Measurements from ENCODE around the gene ITM2C.

Gene ITM2C

DNA sequence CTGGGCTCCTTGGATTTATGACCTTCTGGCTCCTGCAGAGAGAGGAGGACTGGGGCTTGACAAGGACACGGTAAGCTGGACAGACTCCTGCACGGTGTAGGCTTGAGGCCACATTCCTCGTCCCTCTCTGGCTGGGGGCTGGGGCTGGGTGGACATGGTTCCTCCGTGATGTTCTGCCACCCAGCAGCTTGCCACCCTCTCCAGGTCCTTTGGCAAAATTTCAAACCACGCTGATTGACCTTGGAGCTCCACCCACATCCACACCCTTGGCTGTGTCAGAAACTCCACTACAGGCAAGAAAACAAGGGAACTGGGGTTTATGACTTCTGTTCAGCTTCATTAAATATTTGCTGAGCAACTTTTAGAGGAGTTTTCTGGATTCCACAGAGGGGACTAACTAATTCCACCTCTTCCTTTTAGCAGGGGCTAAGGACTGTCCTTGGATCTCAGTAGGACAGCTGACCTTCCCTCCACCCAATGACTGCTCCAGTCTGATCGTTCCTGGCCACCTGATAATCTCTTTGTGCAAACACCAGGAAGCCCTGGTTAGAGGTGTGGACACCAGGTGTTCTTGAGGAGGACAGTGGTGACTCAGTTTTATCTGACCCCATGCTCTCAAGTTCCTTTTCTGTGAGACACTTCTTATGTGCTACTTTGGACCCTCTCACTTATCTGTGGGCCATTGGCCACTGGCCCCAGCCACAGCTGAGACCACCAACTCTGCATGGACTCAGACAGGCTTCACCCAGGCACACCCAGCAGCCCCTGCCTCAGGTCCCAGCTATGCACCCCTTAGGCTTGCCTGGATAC, 31.0 kb downstream of the ITM2C start:
- DNase-seq, result no peak

DNA sequence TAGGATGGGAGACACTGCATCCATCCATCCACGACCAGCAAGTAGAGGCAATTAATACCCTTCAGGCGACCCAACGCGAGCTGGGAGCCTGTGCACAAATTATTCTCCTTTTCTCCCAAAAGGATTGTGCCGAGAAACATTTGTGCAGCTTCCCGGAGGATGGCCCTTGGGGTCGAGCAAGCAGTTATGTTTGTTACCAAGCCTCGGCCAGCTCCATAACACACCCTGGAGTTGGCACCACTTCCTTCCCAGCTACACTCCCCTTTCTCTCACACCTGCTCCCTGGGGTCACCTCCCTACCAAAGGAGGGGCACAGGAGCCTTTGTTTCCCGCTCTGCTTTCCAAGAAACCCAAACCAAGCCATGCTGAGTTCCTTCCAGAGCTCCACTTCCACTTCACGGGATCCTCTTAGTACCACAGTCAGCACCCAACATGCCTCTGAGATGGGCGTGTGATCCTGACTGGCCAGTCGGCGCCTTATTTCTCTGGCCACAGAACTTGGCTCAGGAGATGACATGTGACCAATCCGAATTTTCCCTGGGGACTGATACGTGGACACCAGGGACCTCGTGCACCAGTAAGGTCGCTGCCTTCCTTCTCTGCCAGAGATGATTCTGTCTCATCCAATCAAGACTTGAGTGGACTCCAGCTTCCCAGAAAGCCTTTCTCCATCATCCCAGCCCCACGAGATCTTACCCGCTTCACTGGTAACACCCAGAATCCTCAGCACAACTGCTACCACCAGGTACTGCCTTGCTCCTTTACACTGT, 31.8 kb downstream of the ITM2C start:
- no peak for DNase-seq

DNA sequence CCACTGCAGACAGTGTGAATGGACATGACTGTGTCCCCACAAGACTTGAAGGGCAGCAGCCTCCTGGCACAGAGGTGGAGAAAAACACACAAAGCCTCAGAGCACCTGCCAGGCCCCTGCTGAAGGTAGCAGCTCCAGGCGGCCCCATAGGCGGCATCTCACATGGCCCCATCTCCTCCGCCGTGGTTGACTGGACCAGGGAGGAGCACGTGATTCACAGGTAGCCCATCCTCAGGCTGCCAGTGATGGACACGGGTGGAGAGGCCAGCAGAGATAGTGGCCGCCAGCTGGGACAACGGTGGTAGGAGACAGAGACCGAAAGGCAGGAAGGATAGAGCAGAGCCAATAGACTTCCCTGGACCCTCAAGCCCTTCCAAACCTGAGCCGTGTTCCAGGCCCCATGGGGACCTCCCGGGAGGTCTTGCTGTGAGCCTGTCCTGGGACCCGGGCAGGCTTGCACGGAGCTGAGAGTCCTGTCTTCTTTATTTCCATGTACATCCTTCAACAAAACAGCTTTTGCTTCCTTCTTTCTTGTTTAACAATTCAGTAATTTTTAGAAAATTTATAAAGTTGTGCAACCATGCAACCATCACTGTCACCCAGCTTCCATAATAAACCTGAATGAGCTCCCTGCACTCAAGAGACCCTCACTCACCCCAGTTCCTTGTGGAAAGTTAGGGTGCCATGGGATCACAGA, 33.4 kb downstream of the ITM2C start:
- no peak for DNase-seq

DNA sequence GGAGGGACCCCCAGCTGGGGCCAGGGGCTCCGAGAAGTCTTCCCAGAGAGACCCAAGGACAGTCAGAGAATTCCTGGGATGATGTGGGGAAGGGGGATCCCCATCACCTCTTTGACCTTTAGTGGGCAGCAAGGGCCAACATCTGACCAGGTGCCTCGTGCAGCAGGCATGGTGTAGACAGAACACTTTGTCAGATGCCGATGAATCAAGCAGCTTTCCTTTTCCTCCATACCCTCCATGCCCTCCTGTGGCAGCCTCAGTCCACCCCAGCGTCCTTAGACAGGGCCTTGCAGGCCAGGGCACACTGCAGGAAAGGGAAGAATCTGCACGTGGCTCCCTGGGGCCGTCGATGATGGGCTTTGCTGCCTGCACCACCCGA, 34.0 kb downstream of the ITM2C start:
- DNase-seq, result no peak

DNA sequence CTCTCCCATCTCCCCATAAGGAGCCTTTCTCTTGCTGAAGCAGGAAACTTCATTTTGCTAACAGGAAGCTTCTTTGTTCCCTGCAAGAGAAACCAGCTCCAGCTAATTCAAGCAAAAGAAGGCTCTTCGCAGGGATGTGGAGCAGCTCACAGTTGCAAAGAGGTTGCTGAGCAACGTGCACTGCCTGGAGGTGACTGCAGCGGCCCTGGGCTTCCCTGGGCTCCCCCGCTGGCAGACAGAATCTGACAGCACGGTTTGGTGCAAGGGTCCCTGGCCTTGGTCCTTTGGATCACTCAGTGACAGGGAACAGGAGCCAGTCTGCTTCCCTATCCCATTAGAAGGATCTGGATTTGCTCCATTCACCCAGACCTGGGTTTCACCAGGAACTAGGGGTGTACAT, 34.5 kb downstream of the ITM2C start:
- no peak for DNase-seq

DNA sequence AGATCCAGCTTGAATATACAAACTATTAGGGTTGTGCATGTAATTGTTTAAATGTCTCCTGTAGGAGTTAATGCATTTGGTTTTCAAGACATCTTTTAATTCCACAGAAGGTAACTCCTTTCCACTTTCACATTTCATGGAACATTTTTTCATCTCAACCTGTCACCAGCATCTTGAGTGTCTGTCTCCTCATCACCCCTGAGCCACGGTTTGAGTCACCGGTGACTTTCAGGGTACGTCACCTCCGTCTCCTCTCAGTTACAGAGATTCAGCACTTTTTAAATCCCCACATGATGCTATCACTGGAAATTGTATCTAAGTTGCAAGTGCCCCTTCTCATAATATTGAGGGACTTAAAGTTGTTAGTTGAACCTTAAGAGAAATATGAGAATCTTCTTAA, 35.0 kb downstream of the ITM2C start:
- no peak for DNase-seq

DNA sequence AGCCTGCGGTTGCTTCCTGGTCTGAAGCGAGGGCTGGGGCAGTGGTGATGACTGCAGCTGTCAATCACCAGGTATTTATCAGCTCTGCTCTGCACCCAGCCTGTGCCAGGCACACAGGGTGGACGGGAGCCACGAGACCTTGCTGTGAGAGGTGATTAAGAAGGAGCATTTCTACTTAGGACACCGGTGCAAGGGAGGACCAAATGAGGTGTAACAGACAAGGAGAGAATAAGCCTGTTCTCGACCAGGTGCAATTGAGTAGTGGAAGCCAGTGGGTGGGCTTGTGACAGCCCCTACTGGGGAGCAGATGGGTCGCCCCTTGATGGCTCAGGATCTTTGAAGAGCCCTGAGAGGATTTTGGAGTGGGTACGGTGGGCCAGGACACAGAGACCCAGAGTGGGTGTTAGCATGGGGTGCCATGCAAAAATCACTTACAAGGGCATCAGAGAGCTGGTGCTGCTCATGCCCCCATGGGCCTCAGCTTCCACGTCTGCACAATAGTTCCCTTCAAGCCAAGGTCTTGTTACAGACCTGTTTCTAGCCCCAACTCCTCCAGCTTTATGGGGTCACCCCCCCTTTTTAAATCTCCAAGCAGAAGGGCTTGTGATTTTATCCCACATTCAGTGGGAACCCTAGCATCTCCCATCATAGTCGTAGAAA, 35.7 kb downstream of the ITM2C start:
- no peak for DNase-seq

DNA sequence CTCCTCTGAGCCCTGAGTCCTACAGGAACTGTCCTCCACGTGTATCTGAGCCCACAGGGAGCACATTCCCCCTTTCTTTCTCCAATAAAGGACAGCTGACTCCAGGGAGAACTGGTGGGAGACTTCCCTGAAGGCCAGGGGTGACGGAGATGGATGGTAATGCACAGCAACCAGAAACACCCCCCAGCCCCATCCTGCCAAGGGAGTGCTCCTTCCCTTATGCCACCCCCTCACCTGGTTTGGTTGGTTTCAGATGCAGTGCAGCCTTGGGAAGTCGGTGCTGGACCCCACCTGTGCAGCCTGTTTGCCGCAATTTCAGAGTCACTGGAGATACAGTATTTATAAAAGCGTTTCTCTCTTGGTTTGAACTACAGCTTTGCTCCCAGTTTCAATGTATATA, 36.3 kb downstream of the ITM2C start:
- DNase-seq, result no peak

DNA sequence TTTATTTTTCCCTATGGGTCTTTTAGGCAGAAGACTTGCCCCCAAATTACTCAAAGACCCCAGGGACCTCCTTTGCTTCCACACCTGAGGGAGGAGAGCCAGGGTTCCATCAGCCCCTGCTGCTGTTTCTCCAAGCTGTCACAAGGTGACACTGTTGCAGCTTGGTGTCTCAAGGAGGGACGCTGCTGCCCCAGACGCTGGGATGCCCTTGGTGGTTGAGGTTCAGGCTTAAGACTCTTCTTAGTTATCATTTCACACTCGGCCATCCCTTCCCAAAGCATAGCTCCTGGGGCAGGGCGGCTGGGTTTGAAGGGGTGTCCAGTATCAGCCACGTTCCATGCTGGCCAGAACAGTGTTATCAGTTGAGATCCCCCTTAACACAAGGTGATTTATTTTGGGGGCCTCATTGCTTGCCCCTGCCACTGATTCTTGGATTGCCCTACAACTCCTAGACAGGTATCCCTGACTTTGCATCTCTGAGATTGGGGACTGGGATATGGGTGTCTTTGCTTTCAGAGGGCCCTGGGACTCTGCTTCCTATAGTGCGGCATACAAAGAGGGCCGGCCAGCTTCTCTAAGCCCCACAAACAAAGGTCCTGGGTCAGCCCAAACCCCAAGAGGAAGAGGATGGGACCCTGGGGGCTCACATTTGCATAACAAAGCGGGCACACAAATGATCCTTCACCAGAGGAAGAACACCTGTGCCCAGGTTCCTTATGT, 37.6 kb downstream of the ITM2C start:
- no peak for DNase-seq

DNA sequence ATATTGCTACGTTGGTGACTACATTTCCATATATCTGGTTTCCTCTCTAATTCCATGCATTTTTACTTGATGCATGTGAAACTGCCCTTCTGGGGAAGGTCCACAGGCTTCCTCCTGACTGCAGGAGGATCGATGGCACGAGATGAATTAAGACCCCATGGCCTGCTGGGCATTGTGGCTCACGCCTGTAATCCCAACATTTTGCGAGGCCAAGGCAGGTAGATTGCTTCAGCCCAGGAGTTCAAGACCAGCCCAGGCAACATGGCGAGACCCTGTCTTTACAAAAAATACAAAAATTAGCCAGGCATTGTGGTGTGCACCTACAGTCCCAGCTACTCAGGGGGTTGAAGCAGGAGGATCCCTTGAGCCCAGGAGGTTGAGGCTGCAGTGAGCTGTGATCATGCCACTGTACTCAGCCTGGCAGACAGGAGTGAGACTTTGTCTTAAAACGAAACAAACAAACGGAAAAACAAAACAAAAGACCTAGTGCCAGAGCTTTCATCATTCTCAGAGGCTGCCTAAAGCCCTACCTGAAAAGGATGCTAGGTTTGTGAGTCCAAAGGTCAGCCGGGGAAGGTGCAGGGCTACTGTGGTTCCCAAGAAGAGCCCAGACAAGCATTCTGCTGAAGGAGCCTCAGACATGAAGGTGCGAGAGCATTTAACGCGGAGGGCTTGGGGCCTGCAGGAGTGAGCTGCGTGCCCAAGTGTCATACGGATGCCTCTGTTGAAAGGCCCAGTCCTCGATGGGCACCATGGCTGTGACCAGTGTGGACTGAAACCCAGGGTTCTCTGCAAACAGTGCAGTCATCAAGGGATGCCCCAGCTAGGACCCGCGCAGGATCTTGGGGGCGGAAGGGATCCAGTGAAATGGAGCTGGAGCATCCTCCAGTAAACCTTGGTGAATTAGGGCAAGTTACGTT, 38.7 kb downstream of the ITM2C start:
- DNase-seq, result no peak

DNA sequence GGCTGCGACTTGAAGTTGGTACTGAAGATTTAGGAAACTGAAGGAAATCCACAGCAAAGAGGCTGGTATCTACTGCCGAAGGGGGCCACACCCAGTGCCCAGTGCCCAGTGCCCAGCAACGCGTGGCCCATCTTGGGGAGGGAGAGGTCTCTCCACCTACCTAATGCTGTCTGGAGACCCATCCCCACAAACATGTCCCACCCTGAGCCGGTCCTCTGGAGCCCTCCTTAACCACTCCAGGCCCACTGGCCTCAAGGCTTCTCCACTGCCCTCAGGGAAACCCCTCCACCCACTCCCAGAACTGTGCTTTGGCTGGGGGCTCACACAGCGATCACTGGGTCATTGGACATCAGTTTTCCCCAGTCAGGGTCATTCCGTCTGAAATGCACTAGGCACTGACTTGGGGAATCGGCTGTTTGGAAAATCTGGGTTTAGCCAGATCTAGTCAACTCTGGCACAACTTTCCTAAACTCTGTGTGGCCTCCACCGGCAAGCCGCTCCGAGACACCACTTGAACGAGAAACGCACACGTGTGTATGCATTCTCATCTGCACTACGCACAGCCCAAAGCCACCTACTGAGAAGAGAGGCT, 40.2 kb downstream of the ITM2C start:
- DNase-seq, result no peak

DNA sequence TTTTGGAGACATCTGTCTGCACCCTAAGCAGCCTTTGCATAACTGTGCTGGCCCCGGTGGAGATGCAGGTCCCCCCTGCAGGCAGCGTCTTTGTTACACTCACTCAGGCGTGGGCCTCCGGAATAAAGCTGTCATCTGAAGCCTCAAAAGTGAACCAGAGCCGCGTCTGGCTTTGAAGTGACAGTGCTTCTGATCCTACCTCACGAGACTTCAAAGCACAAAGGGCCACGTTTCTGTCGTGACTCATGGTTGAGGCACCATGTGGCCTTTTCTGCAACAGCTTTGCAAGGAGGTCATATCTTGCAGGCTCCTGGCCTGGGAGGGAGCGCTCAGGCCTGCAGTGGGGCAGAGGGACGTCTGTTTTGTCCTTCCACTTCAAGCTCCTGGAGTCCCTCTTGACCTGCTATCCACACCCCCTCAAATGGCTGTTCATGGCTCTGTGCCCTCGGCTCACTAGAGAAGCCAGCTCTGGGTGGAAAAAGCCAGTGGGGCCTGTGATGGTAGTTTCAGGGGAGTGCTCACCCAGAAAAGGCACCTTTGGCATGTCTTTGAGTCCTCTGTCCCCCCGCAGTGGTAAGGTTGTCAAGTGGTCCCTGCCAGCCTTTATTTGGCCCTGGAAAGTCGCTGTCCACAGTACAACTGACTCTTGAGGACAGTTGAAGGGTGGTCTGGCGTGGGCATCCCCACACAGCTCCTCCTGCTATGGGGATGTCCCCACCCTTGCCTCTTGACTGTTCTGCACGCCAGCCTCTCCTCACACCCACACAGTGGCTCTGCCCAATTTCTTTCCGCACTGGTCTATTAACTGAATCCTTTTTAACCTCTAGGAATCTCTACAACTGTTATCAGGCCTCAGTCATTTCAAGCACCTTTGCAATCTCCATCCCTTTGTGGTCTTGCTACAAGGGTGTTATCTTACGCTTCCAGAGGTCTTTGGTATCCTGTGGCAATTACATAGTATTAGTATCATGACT, 41.0 kb downstream of the ITM2C start:
- DNase-seq, result no peak

DNA sequence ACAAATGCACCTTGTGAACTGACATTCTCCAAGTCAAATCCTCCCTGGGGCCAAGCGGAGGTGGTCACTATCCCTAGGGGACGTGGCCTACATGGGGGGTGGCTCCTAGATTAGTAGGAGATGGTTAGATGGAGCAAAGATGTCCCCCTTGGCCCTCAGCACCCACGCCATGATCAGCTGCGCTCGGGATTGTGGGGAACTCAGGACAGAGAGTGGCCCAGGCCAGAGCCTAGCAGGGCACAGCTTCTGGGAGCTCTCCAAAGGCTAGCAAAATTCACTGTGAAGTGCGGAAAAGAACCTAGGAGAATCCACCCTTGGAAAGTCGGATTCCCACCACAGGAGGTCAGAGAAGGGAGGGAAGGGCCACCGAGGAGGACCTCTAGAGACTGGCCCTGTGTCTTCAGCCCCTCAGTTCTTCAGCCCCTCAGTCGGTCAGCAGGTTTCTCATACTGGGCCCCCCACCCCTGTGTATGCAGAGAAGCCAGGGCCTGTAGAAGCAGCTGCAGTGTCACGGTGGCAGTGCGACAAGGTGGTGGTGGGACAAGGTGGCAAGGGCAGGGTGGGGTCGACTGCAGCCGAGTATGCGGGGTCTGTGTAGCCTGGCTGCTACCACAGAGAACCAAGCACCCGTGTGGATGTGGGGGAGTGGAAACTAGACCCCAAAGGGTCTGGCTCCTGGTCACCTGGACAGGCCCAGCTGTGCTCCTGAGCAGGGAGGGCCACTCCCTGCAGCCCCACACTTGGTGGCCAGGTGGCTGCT, 41.9 kb downstream of the ITM2C start:
- no peak for DNase-seq

DNA sequence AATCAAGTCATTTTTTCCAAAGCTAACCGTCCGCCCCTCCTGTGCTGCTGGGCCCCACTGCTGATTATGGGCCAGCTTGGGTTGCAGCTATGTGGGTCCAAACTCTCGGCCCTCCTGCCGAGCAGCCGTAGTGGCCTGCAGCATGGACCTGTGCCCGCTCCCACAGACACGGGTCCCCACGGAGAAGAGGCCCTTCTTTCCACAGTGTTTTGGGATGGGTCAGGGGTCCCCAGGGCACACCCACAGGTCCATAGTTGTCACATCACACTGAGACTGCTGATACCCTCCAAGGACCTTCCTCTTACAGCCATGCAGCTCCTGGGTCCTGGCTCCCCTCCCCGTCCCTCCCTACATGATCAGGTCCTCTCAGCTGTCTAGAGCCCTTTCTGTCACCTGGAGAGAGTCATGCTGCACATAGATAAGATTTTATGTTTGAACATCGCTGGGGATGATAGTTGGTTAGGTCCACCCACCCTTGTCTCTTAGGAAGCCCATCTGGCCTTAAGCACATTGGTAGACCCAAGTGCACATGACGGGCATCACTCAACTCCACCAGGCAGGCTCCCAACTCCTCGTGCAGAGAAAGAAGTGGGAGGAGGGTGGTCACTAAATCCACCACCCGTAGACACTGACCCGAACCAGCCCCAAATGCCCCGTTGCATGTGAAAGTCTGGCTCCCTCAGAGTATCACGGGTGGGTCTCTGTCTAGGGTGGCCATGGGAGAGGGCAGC, 42.8 kb downstream of the ITM2C start:
- DNase-seq, result no peak

DNA sequence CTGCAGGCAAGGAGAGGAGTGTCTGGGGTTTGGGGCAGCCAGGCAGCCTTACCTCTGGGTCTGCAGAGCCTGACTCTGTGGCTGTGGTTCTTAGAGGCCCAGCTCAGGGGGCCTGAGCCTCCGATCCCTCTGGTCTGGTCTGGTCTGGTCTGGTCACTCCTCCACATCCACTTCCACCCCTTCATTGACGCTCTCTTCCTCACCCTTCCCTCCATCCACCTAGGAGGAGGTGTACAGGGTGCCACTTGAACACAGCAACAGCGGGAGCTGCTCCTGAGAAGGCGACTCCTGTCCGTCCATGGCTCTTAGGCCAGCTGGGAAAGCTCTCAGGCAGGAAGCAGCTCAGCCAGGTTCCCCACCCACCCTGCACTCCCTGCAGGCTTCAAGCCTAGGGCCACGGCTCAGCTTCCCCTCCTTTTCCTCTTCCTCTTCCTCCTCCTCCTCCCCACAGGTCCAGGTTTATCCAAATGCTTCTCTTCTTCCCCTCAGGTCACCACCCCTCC, 43.4 kb downstream of the ITM2C start:
- no peak for DNase-seq

DNA sequence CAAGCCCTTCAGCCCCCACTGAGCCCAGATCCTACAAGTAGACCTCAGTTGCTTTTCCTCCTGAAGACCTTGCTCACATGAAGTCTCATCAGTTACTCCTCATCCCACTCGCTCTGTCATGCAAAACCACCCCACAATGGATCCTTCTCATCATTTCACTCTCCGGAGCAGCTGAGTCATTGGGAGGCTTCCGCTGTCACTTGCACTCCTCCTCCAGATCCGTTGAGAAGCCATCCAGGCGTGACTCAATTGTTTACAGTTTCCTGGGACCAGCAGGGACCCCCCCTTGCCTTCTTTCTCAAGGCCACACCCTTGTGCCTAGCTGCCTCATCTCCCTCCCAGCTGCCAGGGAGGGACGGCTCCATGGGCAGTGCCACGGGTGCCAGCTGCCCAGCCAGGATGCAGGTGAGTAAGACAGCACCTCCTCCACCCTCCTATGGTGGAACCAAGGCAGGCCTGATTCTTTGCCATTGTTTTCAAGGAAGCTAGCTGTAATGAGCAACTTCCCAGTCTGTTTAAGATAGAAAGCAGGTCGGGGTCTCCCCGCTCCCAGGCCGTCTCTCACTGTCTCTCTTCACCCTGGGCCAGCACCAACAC, 44.0 kb downstream of the ITM2C start:
- peak; percentile 40 for DNase-seq

DNA sequence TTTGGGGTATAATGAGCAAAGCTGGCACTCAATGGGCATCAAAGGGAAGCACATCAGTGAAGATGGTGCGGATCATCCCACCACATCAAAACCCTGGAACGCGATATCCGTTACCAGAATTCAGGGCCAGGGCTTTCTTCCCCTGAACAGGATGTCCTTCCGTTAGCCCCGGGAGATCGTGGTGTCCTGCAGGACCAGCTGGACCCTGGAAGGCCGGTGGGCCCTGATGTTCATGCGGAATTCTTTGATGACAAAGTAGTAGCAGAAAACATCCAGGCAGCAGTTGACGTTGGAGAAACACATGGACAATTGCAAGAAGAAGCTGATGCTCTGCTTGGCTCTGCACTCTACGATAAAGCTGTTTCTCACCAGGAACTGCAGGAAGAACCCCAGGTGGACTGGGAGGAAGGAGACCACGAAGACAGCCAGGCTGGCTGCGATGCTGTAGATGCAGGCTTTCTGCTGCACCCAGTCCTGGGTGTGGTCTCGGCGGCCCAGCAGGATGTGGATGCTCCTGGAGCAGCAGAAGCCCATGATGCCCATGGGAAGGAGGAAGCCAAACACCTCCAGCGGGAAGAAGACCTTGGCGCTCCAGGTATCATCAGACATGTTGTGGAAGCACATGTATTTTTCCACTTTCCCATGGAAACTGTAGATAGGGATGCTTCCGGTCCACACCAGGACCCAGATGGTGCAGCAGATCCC, 45.3 kb downstream of the ITM2C start:
- DNase-seq, result no peak

Data from NCI-H187 treated with DMSO at 0.1 percent for 48 hours (cell line).